GM10248 (cell line): ENCODE results near the gene CCDC71.

Source experiments
- CTCF ChIA-PET: fragments of 300-600 bp; sonication (Branson Sonifier 250); formaldehyde crosslinking; extraction: SDS; loops from one replicate; lab custom pipeline; 2021; ENCODE audit warnings: antibody characterized with exemption; lab: Yijun Ruan, JAX
- POLR2A ChIA-PET: fragments of 350-650 bp; sonication (Branson Sonifier 250); formaldehyde crosslinking; extraction: SDS; loops from one replicate; lab custom pipeline; 2020; ENCODE audit warnings: antibody characterized with exemption; lab: Yijun Ruan, JAX
- DNase-seq: peaks from one replicate; pipeline ENCODE4 v3.0.0; 2012; ENCODE audit errors: extremely low spot score
- TF ChIP-seq, protein P1 (sequence below): IDR thresholded peaks from 2 replicates; pipeline ENCODE4 v1.5.1; 2012; ENCODE audit warnings: mild to moderate bottlenecking, low read depth; ENCODE audit errors: extremely low read depth, missing control alignments, control extremely low read depth

Gene CCDC71

DNA sequence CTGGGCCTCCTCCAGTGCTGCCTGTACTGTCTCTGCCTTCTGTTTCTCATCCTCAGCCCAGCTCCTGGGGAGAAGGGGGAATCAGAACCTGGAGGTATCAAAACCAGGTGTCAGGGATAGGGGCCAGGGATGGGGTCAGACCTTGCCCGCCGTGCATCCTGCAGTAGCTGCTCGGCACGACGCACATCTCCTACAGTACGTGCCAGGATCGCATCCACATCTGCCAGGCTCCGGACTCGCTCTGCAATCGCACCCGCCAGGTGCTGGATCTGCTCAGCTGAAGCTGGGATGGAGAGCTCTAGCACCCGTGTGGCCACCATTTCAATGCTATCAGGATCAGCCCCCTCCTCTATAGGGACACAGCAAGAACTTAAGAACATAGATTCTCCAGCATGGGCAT lies 44.1 kb downstream of the CCDC71 start:
- ChIA-PET CTCF (interaction anchor here (0.7 to 1.9 kb wide), 4 partner anchors 36 to 134 kb away, joined by 3 to 5 read pairs (median 4); partner anchors contain the start of gene KLHDC8B), POLR2A (interaction anchor here (1.7 kb wide), 1 partner anchor 93 kb away, joined by 4 read pairs; the partner anchor contains the start of gene IMPDH2)
- TF ChIP-seq, protein P1, sequence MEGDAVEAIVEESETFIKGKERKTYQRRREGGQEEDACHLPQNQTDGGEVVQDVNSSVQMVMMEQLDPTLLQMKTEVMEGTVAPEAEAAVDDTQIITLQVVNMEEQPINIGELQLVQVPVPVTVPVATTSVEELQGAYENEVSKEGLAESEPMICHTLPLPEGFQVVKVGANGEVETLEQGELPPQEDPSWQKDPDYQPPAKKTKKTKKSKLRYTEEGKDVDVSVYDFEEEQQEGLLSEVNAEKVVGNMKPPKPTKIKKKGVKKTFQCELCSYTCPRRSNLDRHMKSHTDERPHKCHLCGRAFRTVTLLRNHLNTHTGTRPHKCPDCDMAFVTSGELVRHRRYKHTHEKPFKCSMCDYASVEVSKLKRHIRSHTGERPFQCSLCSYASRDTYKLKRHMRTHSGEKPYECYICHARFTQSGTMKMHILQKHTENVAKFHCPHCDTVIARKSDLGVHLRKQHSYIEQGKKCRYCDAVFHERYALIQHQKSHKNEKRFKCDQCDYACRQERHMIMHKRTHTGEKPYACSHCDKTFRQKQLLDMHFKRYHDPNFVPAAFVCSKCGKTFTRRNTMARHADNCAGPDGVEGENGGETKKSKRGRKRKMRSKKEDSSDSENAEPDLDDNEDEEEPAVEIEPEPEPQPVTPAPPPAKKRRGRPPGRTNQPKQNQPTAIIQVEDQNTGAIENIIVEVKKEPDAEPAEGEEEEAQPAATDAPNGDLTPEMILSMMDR = no peak

DNA sequence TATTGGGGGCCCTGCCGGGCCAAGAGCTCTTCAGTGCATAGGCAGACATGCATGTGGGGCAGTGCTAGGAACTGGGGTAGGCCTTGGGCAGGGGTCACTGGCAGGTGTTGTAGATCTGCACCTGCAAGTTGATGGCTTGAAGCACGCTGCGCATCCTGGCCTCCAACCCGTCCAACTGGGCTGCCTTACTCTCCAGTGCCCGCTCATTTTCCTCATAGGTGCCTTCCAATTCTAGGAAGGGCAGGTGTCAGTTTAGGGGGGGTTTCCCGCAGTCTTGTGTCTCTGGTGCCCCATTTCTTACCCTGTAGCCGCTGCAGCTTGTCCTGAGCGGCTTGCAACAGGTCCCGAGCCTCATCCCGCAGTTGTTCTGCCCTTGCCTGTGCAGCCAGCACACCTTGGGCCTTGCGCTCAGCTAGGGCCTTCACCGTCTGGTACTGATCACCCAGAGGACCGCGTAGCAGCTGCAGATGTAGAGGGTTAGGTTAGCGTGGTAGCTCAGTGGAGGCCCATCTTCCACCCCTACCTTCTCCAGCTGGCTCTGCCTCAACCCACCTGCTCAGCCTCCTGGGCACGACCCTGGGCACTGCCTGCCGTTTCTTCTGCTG lies 44.9 kb downstream of the CCDC71 start:
- ChIA-PET CTCF (interaction anchor here (0.7 to 1.9 kb wide), 10 partner anchors 9 to 334 kb away, joined by 3 to 8 read pairs (median 3); partner anchors contain the start of genes KLHDC8B, NDUFAF3 and QRICH1), POLR2A (interaction anchor here (0.9 to 1.7 kb wide), 5 partner anchors 10 to 231 kb away, joined by 3 to 11 read pairs (median 4); partner anchors contain the start of genes IMPDH2 and QRICH1)
- DNase-seq = no peak
- TF ChIP-seq, protein P1 = no peak

More for the DNA sequence above, 44.1 kb downstream of the CCDC71 start:
- DNase-seq = no peak

DNA sequence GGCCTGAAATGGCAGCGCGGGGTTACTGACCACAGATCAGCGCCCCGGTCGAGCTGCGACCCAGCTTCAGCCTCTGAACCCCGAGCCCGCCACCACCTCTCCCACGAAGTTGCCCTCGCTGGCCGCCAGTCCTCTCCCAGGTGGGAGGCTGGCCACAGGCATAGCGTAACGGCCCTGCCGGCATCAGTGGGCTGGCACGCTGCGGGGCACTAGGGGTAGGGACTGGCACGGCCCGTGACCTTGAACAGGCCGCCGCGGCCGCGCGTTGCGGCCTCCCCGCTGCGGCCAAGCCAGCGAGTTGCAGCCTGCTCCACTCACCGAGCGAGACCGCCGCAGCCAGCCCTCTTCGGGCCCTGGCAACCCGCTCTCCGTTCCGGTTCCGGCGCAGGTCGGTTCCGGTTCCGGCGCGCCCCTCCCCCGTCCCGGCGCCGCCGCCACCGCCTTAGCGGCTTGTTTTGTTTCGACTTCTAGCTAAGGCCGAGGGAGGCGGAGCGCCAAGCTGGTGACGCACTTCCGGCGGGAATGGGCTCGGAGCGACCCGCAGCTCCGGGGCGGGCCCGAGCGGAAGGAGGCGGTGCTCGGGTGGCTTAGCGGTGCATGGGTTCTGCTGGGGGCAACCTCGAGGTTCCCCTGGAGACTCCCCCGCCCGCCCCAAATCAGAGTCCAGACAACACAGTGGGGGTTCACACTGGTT lies 45.5 kb downstream of the CCDC71 start, which contains the start of gene USP19:
Gene USP19, minus strand, starts transcription at position 386 of the 694 bp plus-strand sequence. CDS start 1,678 bp downstream, outside the sequence.
- TF ChIP-seq, protein P1 = no peak
- CTCF ChIA-PET = interaction anchor here (0.6 to 1.9 kb wide), 10 partner anchors 9 to 334 kb away, joined by 3 to 8 read pairs (median 3); partner anchors contain the start of genes KLHDC8B, NDUFAF3 and QRICH1
- DNase-seq = peak; percentile 99
- POLR2A ChIA-PET = interaction anchor here (0.9 to 1.7 kb wide), 5 partner anchors 9 to 232 kb away, joined by 3 to 11 read pairs (median 4); partner anchors contain the start of genes IMPDH2 and QRICH1

DNA sequence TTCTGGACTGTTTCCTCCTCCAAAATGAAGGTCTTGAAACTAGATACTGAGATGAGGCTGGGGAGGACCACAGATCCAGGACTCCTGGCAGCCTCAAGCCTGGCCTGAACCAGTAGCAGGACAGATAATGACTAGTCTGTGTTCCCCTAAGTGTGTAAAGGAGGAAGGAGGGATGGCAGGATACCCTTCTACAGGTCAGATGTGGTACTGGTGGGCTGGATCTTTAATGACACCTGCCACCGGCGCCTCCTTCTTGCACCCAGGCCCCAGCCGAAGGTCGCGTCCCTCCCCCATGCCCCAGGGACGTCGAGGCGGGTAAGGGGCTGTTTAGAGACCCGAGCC lies 46.1 kb downstream of the CCDC71 start:
- ChIA-PET CTCF (interaction anchor here (0.6 to 1.9 kb wide), 4 partner anchors 9 to 98 kb away, joined by 3 to 5 read pairs (median 4); partner anchors contain the start of gene NDUFAF3), POLR2A (interaction anchor here (1.4 to 1.5 kb wide), 2 partner anchors 8 to 11 kb away, joined by 3 to 11 read pairs; no protein-coding TSS in a partner anchor)
- DNase-seq = no peak
- TF ChIP-seq, protein P1 = no peak

DNA sequence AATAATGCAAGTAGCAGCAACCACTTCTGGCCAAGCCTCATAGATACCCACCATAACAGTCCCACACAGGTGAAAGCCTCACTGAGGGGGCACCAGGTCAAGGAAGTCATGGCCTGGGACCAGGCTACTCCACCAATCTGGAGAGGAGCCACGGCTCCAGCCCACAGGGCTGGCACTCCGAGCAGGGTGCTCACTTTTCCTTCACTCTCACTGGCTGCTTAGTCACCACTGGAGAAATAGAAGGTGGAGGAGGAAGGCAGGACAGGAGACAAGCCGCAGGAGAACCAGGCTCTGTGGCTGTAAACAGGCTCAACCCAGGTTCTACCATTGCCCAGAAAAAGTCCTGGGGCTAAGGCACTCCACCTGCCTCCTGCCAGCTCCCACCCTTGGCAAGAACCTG lies 46.7 kb downstream of the CCDC71 start:
- ChIA-PET POLR2A (no interaction called here), CTCF (interaction anchor here (0.8 kb wide), 1 partner anchor 18 kb away, joined by 4 read pairs; no protein-coding TSS in a partner anchor)
- TF ChIP-seq, protein P1 = no peak
- no peak for DNase-seq

DNA sequence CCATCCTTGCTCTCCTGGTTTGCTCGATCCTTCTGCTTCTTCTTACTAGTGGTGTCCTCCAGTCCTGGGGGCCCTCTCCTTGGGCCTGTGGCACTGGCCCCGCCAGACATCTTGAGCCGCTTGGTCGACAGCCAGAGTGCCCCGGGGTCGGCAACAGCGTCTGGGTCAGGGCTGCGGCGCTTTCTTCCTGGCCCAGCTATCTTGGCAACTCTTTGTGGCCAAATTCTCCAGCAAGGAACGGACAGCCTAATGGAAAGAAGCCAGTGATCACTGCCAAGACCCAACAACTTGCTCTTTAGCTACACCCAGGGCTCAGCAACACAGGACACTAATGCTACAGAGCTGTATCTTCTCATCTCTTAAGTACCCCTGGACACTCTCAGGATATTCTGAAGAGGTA lies 47.1 kb downstream of the CCDC71 start:
- POLR2A ChIA-PET = no interaction called here

More for the DNA sequence above, 47.1 kb downstream of the CCDC71 start:
- DNase-seq = no peak
- TF ChIP-seq, protein P1 = no peak
- CTCF ChIA-PET = interaction anchor here (0.8 kb wide), 1 partner anchor 18 kb away, joined by 4 read pairs; no protein-coding TSS in a partner anchor
